Activated CD8-positive, alpha-beta memory T cell treated with anti-CD3 and anti-CD28 coated beads, Interleukin-2, amount 10 ng/mL, durations not matched to agents 7 days and 5 days (primary cell): ENCODE data around the gene SYNJ2. TPM values are rescaled to one million over a fixed set of nuclear protein-coding genes. Genes with fewer than 3 reads are reported as not detected.
"Not testable (repeated sequence)": the region's sequence is repeated elsewhere in the genome, so short reads cannot be mapped to it uniquely, and the experiment has no call there.

Source experiments
- ATAC-seq: fragments of 150-1000 bp; cut with Tn5 transposase; one replicate; pipeline ENCODE4 v1.10.0; 2021; ENCODE audit warnings: moderate library complexity
- CTCF ChIA-PET: fragments of 350-600 bp; sonication (Branson Sonifier 250); formaldehyde crosslinking; loops from one replicate; lab custom pipeline; 2021; ENCODE audit warnings: antibody characterized with exemption; lab: Charles Lee
- DNase-seq: peaks from one replicate; pipeline ENCODE4 v3.0.0-alpha.2; 2020
- H3K27ac Mint-ChIP-seq: one replicate; pipeline ENCODE4 v1.8.0; 2021; ENCODE audit warnings: mild to moderate bottlenecking, mixed read lengths
- H3K27me3 Mint-ChIP-seq: one replicate; pipeline ENCODE4 v1.8.0; 2021; ENCODE audit warnings: mixed read lengths
- H3K36me3 Mint-ChIP-seq: one replicate; pipeline ENCODE4 v1.8.0; 2021; ENCODE audit warnings: mild to moderate bottlenecking, mixed read lengths
- H3K4me1 Mint-ChIP-seq: one replicate; pipeline ENCODE4 v1.8.0; 2021; ENCODE audit warnings: mixed read lengths
- H3K4me3 Mint-ChIP-seq: one replicate; pipeline ENCODE4 v1.8.0; 2021; ENCODE audit warnings: mild to moderate bottlenecking, moderate library complexity, mixed read lengths
- H3K9me3 Mint-ChIP-seq: one replicate; pipeline ENCODE4 v1.8.0; 2022; ENCODE audit warnings: low read depth, mixed read lengths
- total RNA-seq, 2 experiments: library from RNA; stranded (reverse); gene quantifications; one replicate each; pipeline ENCODE4 v1.2.3, GENCODE V29; 2021

Gene SYNJ2
- total RNA-seq, result 10 to 100 TPM; 41.2 to 42.7 TPM

GRCh38 chr6:157981395-157982101 lies at the start of gene SYNJ2:
TSS of gene SYNJ2 (plus strand) at chr6:157981863. CDS start at chr6:157981962, 99 bp downstream.
- peaks cover 48% of the 10 kb centered on the region for H3K4me1 Mint-ChIP-seq
- H3K27me3 Mint-ChIP-seq, result peaks cover 14% of the 10 kb centered on the region
- H3K9me3 Mint-ChIP-seq, result no peaks in the 10 kb centered on the region
- peak; percentile 90 for DNase-seq
- H3K27ac Mint-ChIP-seq, result peak within 1 kb of the TSS; percentile 85
- peaks cover 3% of the 10 kb centered on the region for H3K36me3 Mint-ChIP-seq
- peak within 1 kb of the TSS; percentile 89 for H3K4me3 Mint-ChIP-seq
- ATAC-seq, result peak; percentile 92
- CTCF ChIA-PET, result interaction anchor here (0.9 to 3.9 kb wide), 5 partner anchors 10 to 92 kb away, joined by 3 to 38 read pairs (median 5); no protein-coding TSS in a partner anchor

- peaks cover 25% of the 10 kb centered on the region for H3K36me3 Mint-ChIP-seq
- no peaks in the 10 kb centered on the region for H3K9me3 Mint-ChIP-seq
- CTCF ChIA-PET, result no interaction called here
These were observed 45.9 kb upstream of the SYNJ2 start for GRCh38 chr6:157935786-157936185.

GRCh38 chr6:157937318-157937717 lies 44.3 kb upstream of the SYNJ2 start:
- peaks cover 28% of the 10 kb centered on the region for H3K36me3 Mint-ChIP-seq
- no peaks in the 10 kb centered on the region for H3K27me3 Mint-ChIP-seq
- CTCF ChIA-PET, result interaction anchor here (1.4 kb wide), 1 partner anchor 9 kb away, joined by 4 read pairs; no protein-coding TSS in a partner anchor
- no peak overlapping the region for H3K27ac Mint-ChIP-seq
- H3K9me3 Mint-ChIP-seq, result no peaks in the 10 kb centered on the region
- ATAC-seq (no peak), DNase-seq (no peak)
- H3K4me3 Mint-ChIP-seq, result no peak overlapping the region
- peaks cover 11% of the 10 kb centered on the region for H3K4me1 Mint-ChIP-seq

More at GRCh38 chr6:157935786-157936185, 45.9 kb upstream of the SYNJ2 start:
- Mint-ChIP-seq H3K4me1 (peaks cover 10% of the 10 kb centered on the region), H3K4me3 (no peak overlapping the region), H3K27ac (no peak overlapping the region), H3K27me3 (no peaks in the 10 kb centered on the region)
- ATAC-seq, result no peak
- no peak for DNase-seq

- DNase-seq, result no peak
- Mint-ChIP-seq H3K36me3 (peaks cover 29% of the 10 kb centered on the region), H3K9me3 (no peaks in the 10 kb centered on the region), H3K27me3 (no peaks in the 10 kb centered on the region), H3K27ac (no peak overlapping the region), H3K4me1 (peaks cover 11% of the 10 kb centered on the region), H3K4me3 (no peak overlapping the region)
- CTCF ChIA-PET, result no interaction called here
- no peak for ATAC-seq
These were observed 43.7 kb upstream of the SYNJ2 start for GRCh38 chr6:157937916-157938315.

GRCh38 chr6:157940375-157941036 lies 41.2 kb upstream of the SYNJ2 start:
- peak; percentile 47 for ATAC-seq
- not testable (repeated sequence) for DNase-seq, H3K4me3 Mint-ChIP-seq, H3K27me3 Mint-ChIP-seq, H3K9me3 Mint-ChIP-seq, H3K27ac Mint-ChIP-seq
- peaks cover 20% of the 10 kb centered on the region for H3K4me1 Mint-ChIP-seq
- peaks cover 34% of the 10 kb centered on the region for H3K36me3 Mint-ChIP-seq
- CTCF ChIA-PET, result interaction anchor here (1.2 kb wide), 1 partner anchor 32 kb away, joined by 3 read pairs; no protein-coding TSS in a partner anchor

GRCh38 chr6:157941101-157941863 lies 40.4 kb upstream of the SYNJ2 start:
- DNase-seq, result no peak
- ATAC-seq, result no peak
- Mint-ChIP-seq H3K4me3 (no peak overlapping the region), H3K9me3 (no peaks in the 10 kb centered on the region), H3K4me1 (peaks cover 20% of the 10 kb centered on the region), H3K27me3 (no peaks in the 10 kb centered on the region), H3K27ac (no peak overlapping the region), H3K36me3 (peaks cover 35% of the 10 kb centered on the region)
- CTCF ChIA-PET, result interaction anchor here (1.3 kb wide), 1 partner anchor 131 kb away, joined by 3 read pairs; no protein-coding TSS in a partner anchor

- Mint-ChIP-seq H3K27ac (no peak overlapping the region), H3K27me3 (peaks cover 2% of the 10 kb centered on the region), H3K4me1 (peaks cover 18% of the 10 kb centered on the region), H3K36me3 (peaks cover 35% of the 10 kb centered on the region), H3K9me3 (no peaks in the 10 kb centered on the region), H3K4me3 (no peak overlapping the region)
- CTCF ChIA-PET, result interaction anchor here (1.3 kb wide), 1 partner anchor 129 kb away, joined by 3 read pairs; no protein-coding TSS in a partner anchor
- ATAC-seq (no peak), DNase-seq (no peak)
These were observed 39.3 kb upstream of the SYNJ2 start for GRCh38 chr6:157942351-157942750.

GRCh38 chr6:157943249-157943963 lies 38.3 kb upstream of the SYNJ2 start:
- ATAC-seq (no peak), DNase-seq (no peak)
- peaks cover 35% of the 10 kb centered on the region for H3K36me3 Mint-ChIP-seq
- CTCF ChIA-PET, result interaction anchor here (0.5 kb wide), 1 partner anchor 36 kb away, joined by 3 read pairs; no protein-coding TSS in a partner anchor
- H3K4me3 Mint-ChIP-seq, result no peak overlapping the region
- no peaks in the 10 kb centered on the region for H3K9me3 Mint-ChIP-seq
- no peak overlapping the region for H3K27ac Mint-ChIP-seq
- H3K4me1 Mint-ChIP-seq, result peaks cover 18% of the 10 kb centered on the region
- H3K27me3 Mint-ChIP-seq, result peaks cover 6% of the 10 kb centered on the region

GRCh38 chr6:157943964-157944283 lies 37.7 kb upstream of the SYNJ2 start:
- ATAC-seq, result no peak
- peaks cover 18% of the 10 kb centered on the region for H3K4me1 Mint-ChIP-seq
- no peak for DNase-seq
- H3K27ac Mint-ChIP-seq, result no peak overlapping the region
- H3K4me3 Mint-ChIP-seq, result no peak overlapping the region
- H3K36me3 Mint-ChIP-seq, result peaks cover 31% of the 10 kb centered on the region
- peaks cover 10% of the 10 kb centered on the region for H3K27me3 Mint-ChIP-seq
- CTCF ChIA-PET, result no interaction called here
- H3K9me3 Mint-ChIP-seq, result no peaks in the 10 kb centered on the region

- Mint-ChIP-seq H3K36me3 (peaks cover 26% of the 10 kb centered on the region), H3K4me3 (no peak overlapping the region), H3K27me3 (peaks cover 23% of the 10 kb centered on the region), H3K9me3 (peaks cover 2% of the 10 kb centered on the region), H3K27ac (no peak overlapping the region), H3K4me1 (peaks cover 14% of the 10 kb centered on the region)
- no peak for ATAC-seq
- CTCF ChIA-PET, result interaction anchor here (1.5 kb wide), 1 partner anchor 8 kb away, joined by 4 read pairs; no protein-coding TSS in a partner anchor
- no peak for DNase-seq
These were observed 36.4 kb upstream of the SYNJ2 start for GRCh38 chr6:157944983-157945931.

- Mint-ChIP-seq H3K27ac (no peak overlapping the region), H3K4me3 (no peak overlapping the region), H3K36me3 (peaks cover 22% of the 10 kb centered on the region), H3K9me3 (peaks cover 2% of the 10 kb centered on the region), H3K4me1 (peaks cover 9% of the 10 kb centered on the region), H3K27me3 (peaks cover 32% of the 10 kb centered on the region)
- no peak for ATAC-seq
- CTCF ChIA-PET, result interaction anchor here (1.0 to 1.7 kb wide), 5 partner anchors 9 to 276 kb away, joined by 3 to 9 read pairs (median 4); no protein-coding TSS in a partner anchor
- no peak for DNase-seq
These were observed 35.5 kb upstream of the SYNJ2 start for GRCh38 chr6:157946053-157946617.
